AML-193 (cell line): ENCODE measurements around the gene CDH13.

Experiments used
- DNase-seq, 2 experiments: peaks; one replicate each; lab custom pipeline; 2025; lab: John Stamatoyannopoulos, UW

CDH13 gene

GRCh38 chr16:82750068-82750467 is 123.3 kb downstream of the CDH13 start:
- DNase-seq: no peak

- no peak for DNase-seq
Measured at GRCh38 chr16:82751020-82751419, 124.3 kb downstream of the CDH13 start.

- no peak for DNase-seq
Measured at GRCh38 chr16:82752172-82752571, 125.4 kb downstream of the CDH13 start.

DNA sequence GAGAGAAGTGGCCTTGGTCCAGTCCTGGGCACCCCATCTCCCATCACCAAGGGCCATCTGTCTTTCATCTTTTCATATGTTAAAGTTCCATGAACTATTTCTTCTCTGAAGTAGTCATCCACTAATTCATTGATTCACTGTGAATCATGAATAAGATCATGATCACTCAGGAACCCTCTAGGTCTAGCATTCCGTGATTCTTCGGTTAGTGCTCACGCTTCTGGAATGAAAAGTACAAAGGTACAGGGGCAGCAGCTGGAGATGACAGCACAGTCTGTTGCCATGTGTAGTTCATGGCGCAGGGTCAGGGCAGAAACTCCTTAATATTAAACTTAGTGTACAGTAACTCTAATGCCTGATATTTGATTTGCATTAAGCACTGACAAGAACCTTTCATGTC is 127.1 kb downstream of the CDH13 start:
- no peak for DNase-seq

GRCh38 chr16:82754716-82755513 is 128.1 kb downstream of the CDH13 start:
- no peak for DNase-seq

DNA sequence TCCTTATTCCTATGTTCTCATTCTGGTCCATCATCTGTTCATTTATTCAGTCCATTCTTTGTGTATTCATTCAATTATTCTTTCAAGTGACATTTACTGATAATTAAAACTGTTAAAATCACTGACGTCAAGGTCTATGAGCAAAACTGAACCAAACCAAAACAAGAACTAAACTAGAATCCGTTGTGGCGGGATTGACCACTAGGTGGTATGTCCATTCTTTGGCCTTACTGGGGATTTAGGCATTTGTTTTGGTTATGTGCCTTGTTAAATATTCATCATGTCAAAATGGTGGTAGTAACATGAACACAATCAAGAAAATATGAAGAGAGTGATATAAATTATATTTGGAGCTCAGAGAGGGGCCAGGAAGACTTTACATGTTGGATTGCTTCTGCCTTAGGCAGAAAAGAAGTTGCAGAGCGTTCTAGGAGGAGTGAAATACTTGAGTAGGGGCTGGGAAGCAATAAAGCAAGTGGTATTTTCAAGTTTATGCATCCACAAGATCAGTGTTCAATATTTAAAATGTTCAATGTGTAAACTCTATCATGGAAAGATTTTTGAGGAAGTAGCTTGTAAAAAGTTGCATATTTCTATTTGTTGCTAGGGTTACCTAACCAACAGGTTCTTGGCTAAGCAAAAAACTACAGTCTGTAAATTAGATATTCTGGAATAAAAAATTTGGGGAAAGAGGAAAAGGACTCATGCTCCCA is 129.0 kb downstream of the CDH13 start:
- peak in 1 of 2 experiments; percentile 7 for DNase-seq

DNA sequence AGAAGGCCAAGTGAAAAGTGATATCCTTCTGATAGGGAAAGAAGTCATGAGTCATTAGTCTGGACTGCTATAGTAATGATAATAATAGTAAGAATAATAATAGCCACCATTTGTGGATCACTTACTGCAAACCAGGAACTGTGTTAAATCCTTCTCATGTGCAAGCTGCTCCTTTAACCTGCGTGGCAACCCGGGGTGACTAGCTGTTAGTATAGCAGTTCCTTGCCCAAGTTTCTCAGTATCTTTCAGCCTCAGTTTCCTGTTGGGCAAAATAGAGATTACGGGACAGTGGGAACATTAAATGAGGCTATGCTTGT is 129.5 kb downstream of the CDH13 start:
- no peak for DNase-seq

DNA sequence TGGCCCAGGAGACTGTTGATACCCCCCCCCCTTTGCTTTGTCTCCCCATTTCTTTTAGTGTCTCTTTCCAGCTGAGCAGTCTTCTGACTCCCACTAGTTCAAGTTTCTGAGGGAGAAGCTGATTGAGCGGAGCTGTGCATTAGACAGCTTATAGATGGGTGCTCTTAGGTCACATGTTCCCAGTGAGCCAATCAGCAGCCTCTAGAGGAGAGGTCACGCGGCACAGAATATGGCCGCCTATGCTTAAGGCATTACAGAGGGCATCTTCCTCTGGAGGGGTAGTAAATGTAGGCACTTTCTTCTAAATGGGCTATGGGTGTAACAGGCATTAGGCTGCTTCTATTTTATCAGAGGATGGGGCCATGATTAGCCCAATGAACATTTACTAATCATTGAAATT is 131.6 kb downstream of the CDH13 start:
- DNase-seq: no peak

- no peak for DNase-seq
Measured at GRCh38 chr16:82758904-82759303, 132.1 kb downstream of the CDH13 start.

- DNase-seq: no peak
Measured at GRCh38 chr16:82761236-82761635, 134.5 kb downstream of the CDH13 start.

GRCh38 chr16:82761858-82762257 is 135.1 kb downstream of the CDH13 start:
- no peak for DNase-seq

DNA sequence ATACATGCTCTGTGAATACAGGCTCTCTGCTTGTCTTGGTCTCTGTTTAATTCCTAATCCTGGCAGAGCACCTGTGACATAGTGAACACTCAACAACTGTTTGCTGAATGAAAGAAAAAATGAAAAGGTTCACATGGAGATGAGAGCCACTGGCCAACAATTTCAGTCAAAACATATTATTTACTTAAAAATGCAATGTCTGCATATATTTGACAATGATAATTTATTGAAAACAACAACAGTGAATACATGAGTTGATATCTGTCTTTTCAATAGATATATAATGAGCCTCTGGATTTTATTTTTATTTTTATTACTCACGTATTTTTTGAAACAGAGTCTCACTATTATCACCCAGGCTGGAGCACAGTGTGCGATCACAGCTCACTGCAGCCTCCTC is 136.6 kb downstream of the CDH13 start:
- DNase-seq: no peak

GRCh38 chr16:82767198-82767597 is 140.4 kb downstream of the CDH13 start:
- no peak for DNase-seq

DNA sequence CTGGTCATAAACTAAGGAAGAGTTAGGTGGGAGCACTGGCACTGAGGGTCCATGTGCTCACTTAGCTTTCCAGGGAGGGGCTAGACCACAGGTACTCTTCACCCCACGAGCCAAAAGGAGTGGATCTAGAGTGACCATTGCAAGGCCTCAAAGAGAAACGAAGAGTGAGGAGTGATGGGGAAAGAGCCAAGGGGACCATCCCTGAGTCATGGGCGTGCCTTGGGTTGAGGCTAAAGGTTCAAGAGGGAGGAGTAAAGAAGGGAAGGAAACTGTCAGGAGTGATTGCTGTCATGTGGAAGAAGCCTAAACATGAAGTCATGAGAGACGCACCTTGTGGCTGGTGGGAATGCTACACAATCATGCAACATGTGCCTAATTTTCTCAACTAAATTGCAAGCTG is 141.0 kb downstream of the CDH13 start:
- DNase-seq: no peak

DNA sequence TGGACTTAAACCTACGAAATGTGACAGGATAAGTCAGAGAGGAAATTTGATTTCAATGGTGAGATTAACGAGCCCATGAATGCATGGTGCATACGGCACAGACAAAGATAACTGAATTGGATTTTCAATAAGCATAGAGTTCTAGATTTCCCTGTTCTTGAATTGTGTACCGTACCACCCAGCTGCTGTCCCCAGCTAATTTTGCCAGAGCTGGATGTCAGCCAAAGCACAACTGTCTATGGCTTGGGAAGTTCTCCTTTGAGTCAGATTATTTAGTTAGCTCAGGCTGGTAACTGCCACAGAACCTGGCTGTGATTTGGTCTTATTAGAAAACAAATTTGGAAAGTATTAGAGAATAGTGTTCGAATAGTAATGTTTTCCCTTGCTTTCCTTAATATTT is 143.1 kb downstream of the CDH13 start:
- no peak for DNase-seq

GRCh38 chr16:82772215-82772614 is 145.4 kb downstream of the CDH13 start:
- DNase-seq: no peak

GRCh38 chr16:82773018-82773417 is 146.2 kb downstream of the CDH13 start:
- no peak for DNase-seq

DNA sequence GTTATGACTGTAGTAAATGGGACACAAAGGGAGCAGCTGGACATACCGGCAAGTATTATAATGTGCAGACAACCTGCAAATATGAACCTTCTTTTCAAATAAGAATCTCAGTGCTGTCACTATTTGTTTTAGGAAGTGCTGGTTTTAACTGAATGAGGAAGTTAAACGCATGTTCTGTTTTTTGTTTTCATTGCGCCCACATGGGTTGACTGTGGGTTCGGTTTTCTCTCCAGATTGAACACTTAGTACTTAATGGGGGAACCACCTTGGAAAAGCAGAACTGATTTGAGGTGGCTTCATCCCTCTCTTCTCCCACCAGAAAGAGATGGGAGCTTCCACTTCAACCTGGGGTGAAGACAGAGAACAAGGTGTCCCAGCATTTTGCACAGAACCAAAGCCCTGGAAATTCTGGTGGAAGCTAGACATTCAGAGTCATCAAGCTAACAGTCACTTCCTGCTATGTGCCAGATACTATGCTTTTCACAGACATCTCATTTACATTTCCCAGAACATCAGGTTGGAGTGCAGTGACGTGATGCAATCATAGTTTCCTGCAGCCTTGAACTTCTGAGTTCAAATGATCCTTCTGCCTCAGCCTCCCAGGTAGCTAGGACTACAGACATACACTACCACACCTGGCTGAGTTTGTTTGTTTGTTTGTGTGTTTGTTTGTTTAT is 149.8 kb downstream of the CDH13 start:
- DNase-seq: no peak

DNA sequence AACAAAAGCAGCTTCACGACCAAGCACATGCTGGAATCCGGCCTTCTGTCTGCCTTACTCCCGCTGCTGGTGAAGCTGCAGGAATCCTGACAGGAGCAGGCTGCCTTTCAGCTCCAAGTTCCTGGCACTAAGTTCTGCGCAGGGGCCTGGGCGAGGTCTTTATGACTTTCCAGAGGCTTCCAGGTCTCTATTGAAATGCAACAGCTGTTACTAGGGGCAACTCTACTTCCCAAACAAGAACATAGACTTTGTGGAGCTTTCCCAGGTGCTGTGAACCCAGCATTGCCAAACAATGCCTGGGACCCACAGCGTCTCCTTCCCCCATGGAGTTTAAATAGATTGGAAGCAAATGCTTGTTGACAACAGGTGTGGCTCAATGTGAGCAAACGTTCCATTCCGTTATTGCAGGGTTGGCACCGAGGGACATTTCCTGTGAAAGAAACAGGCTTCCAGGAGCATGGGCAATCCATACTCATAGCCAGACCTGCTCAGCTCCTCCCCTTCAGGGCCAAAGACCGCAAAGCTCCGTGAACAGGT is 156.0 kb downstream of the CDH13 start:
- DNase-seq: no peak

GRCh38 chr16:82783933-82784572 is 157.3 kb downstream of the CDH13 start:
- DNase-seq: no peak

DNA sequence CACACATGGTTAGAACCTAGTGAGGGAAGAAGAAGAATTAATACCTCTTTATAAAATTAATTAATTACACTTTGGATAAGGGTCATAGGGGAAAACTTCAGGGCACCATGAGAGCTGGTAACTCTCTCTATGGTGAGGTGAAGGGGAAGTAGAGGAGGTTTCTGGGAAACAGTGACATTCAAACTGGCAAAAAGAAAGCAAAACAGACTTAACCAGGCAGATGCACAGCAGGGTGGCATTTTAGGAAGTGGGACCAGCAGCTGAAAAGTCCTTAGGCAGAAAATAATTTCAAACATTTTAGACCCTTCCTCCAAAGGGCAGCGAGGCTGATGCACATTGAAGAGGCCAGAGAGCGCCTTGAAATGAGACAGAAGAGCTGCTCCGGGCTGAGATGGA is 157.8 kb downstream of the CDH13 start:
- DNase-seq: no peak

DNA sequence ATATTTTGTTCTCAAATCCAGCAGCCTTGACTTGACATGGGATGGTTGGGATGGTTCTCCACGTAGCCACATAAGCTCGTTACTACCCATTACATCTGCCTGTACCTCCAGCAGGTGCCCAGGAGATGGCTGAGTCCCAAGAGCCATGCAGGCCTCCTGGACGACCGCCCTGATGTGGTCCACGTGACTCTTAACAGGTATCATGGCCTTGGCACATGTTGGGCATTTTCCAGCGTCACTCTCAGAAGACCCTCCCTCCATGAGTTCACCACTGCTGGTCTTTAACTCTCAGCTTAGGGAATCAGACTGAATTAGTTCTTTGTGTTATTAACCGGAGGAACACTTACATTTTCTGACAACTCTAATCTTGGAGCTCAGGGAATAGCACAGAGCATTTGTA is 161.5 kb downstream of the CDH13 start:
- DNase-seq: no peak
